ENCODE data around the gene P4HA1.
"Not testable (repeated sequence)": the region's sequence is repeated elsewhere in the genome, so short reads cannot be mapped to it uniquely, and the experiment has no call there.

The P4HA1 gene
- total RNA-seq, result 32.9 to 35.7 reads per million in 2 donors

DNA sequence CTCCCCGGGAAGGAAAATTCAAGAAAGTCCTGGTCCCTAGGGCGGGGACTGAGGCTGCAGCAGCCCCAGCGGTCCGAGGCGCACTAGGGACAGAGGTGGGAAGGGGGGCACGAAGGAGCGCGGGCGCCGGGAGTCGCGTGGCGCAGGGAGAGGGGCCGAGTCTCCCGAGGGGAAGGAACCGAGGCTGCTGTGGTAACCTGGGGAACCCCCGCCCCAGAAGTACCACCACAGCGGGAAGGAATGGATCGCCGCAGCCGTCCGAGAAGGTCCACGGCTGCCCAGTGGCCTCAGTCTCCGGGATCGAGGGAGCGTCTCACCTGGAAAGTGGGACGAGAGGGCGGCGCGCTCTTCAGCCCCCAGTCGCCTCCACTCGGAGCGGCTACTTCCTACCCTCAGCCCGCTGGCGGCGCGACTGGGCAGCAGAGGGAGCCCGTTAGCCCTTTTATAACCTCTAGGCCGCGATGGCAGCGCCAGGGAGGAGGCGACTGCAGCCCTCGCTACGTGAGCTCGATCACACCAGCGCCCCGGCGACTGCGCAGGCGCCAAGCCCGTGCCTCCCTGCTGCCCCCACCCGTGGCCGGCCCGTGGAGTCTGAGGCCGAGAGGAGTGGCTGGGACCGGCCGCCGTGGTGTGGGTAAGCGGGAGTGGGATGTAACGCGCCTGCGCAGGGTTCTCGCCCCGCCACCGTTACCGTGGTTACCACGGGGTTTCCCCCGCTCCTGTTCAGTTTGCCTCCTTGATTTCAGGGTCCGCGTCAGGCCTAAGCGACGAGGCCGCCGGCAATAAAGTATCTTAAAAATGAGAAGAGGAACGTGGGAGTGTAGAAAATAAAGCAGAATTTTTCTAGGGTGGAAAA, at the start of gene P4HA1:
P4HA1 (minus strand) TSS at position 418 of the 856 bp plus-strand sequence. CDS start 21,983 bp downstream, outside the sequence.
- DNase-seq, result peak; percentile 100

DNA sequence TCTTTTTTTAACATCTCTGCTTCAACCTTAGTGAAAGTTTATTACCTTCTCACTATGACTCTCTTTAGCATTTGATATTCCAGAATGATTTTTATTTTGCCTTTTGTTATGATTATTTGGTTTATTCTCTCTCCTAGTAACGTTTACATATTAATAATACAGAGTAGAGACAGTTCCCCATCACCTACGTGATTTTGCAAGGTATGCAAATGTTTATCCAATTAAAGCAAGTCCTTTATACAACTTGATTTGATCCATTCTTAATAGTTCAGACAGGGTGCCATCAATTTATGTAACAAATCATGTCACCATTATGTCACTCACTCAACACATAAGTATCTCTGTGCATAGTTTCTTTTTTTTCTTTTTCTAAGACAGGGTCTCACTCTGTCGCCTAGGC, 44.9 kb upstream of the P4HA1 start:
- DNase-seq, result no peak

DNA sequence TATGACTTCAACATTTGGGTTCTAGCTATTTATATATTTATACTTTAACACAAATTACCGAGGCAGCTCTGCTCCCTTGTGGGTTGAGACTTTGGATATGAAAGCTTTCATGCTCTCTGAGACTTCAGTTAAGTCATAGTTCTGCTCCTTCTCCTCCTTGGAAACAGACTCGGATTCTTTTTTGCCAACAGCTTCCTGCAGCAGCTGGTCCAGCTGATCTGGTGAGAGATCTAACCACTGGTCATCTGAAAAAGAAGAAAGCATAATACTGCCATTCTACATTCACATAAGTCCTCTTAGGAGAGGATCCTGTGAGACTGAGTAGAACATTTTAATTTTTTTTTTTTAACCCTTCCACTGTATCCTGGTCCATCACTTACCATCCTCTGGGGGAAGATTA, 42.6 kb upstream of the P4HA1 start:
- DNase-seq, result no peak

DNA sequence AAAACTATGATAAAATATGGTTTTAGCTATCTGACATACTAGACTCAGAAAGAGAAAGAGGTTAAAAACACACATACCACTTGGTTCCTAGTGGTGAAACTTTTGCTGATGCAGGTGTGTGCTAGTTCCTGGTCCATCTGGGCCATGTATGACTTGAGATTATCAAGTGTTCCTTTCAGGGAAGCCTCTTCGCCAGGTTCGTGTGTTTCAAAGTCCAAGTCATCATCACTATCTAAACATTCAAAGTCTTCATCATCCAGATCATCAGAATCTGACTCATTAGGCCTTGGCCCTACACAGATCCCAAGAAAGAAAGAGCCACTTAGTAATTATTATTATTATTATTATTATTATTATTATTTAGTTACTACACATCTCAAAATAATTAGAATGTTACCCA, 40.0 kb upstream of the P4HA1 start:
- DNase-seq, result no peak

- DNase-seq, result no peak
Observed at GRCh38 chr10:73134727-73135126, 38.1 kb upstream of the P4HA1 start.

DNA sequence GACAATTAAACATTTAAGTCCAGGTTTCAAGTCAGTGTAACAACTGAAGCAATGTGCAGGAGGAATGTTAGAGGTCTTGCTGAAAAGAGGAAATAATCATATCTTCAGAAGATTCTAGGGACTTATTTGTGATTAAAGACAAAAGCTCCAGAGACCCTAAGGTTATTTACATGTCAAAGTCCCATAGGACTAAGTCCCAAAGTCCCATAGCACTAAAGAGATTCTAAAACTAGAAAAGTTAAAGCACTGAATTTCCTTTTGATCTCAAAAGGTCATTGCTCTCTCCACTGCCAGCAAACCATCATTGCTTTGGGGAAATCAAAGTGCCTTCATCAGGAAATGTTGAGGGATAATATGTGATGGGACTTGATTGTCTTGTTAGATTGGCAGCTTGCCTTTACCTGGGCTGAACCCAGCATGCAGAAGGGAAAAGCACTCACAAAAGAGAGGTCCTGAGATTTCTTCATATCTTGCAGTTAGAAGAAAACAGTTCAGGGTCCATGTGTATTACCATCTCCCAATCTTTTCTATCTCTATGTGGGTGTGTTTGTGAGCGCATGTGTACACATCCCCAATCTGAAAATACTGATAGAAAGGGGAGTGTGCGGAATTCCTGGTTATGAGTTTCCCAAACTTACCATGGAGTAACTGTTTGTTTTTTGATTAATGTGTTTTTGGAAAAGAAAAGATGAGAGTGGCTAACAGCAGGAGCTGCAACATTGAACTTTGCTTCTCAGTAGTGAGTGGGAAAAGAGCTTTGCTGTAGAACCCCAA, 35.4 kb upstream of the P4HA1 start:
- DNase-seq, result no peak

- DNase-seq, result no peak
Observed at GRCh38 chr10:73131301-73131700, 34.6 kb upstream of the P4HA1 start.

DNA sequence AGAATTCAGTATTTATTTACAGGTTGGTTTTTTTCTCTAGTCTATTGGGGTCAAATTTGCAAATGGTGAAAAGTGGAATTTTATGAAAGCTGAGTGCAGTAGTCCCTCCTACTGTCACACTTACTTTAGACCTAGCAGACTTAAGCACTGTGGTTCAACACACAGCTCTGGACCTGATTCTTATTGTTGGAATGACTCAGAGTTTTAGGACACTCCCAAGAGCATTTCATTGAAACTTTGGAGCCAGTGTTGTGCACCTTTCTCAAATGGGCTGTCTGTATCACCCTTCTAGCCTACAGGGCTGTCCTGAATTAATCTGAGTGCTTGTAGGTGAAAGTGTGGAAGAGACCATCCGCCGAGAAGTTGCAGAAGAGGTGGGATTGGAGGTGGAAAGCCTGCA, 29.7 kb upstream of the P4HA1 start:
- no peak for DNase-seq

- DNase-seq, result no peak
Observed at GRCh38 chr10:73119952-73120351, 23.3 kb upstream of the P4HA1 start.

- DNase-seq, result no peak
Observed at GRCh38 chr10:73119457-73119856, 22.8 kb upstream of the P4HA1 start.

DNA sequence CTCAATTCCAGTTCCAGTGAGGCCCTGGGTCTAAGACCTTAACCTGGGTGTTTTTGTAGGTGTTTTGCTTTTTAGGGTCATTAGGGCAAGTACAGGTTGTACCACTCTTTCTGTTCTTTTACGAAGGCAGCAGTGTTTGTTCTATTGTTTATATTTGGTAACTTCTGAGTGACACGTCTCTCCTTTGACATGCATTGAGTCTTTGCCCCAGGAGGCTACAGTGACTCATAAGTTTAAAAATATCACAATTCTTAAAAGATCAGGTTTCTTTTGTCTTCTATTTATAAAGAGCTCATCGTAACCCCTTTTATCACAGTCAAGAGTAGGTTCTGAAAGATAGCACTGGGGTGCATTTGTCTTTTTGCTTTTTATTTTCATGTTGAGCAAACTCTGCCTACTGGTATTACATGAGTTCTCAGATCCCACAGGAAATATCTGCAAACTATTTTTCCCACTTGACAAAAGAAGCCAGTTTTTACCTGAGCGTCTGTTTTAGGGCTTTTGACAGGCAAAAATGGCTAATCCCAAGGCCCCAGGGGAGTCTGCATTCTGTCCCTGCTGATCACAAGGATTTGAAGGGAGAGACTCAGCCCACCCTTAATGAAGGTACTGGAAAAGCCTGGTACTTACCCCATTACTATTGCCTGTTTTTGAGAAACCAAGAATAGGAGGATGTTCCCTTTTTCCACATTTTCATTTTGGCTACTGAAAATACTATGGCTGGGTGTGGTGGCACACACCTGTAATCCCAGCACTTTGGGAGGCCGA, 21.5 kb upstream of the P4HA1 start:
- no peak for DNase-seq

DNA sequence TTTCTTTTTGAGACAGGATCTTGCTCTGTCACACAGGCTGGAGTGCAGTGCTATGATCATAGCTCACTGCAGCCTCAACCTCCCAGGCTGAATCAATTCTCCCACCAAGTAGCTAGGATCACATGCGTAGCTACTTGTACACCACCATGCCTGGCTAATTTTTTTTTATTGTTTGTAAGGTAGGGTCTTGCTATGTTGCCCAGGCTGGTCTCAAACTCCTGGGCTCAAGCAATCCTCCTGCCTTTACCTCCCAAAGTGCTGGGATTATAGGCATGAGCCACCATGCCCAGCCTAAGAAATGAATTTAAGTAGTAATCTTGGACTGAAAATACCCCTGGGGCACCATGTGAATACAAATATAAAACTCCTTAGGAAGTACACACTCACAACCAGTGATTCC, 19.4 kb upstream of the P4HA1 start:
- DNase-seq, result no peak

- no peak for DNase-seq
Observed at GRCh38 chr10:73113551-73113950, 16.9 kb upstream of the P4HA1 start.

DNA sequence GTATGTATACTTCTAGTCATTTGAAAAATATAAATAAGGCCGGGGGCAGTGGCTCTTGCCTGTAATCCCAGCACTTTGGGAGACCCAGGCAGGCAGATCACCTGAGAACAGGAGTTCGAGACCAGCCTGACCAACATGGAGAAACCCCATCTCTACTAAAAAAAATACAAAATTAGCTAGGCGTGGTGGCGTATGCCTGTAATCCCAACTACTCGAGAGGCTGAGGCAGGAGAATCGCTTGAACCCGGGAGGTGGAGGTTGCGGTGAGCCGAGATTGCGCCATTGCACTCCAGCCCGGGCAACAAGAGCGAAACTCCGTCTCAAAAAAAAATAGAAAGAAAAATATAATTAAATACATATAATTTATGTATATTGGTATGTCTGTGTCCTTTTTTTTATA, 15.4 kb upstream of the P4HA1 start:
- DNase-seq, result not testable (repeated sequence)

GRCh38 chr10:73110345-73110849, 13.7 kb upstream of the P4HA1 start, which contains the start of gene NUDT13:
TSS of gene NUDT13 (plus strand) at chr10:73110455. CDS start at chr10:73114366, 3,911 bp downstream.
- no peak for DNase-seq

- not testable (repeated sequence) for DNase-seq
Observed at GRCh38 chr10:73109248-73109652, 12.6 kb upstream of the P4HA1 start.

GRCh38 chr10:73106301-73106700, 9.6 kb upstream of the P4HA1 start:
- DNase-seq, result no peak

DNA sequence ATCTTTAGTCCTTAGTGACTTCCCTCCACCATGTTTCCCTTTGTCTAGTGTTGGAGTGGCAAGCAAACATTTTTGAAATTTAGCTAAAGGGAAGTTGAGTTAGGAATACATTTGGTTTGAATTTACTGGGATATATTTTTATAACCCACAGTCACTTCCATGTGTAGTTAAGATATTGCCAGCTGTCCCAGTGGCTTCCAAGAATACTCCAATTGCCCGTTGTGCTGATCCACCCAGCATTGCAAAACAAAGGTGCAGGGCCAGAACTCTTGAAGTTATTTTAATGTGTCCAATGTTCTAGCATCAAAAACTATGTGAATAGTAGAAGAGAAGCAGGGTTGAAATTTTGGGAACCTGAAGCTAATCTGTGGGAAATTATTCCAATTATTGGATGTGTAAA, 2.5 kb upstream of the P4HA1 start:
- no peak for DNase-seq

DNA sequence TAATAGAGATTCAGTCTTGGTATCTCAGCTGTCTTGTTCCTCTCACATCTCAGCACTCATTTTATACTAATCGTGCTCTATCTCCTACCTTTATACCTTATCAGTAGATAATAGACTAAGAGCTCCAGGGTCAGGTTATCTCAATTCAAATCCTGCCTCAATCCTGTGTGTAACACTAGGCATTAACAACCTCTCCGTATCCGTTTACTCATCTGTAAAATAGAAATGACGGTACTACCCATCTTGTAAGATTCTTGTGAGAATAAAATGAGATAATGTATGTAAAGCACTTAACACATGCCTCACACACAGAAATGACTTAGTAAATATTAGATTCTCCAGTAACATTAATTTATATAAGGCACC, 622 bp upstream of the P4HA1 start:
- DNase-seq, result no peak

DNA sequence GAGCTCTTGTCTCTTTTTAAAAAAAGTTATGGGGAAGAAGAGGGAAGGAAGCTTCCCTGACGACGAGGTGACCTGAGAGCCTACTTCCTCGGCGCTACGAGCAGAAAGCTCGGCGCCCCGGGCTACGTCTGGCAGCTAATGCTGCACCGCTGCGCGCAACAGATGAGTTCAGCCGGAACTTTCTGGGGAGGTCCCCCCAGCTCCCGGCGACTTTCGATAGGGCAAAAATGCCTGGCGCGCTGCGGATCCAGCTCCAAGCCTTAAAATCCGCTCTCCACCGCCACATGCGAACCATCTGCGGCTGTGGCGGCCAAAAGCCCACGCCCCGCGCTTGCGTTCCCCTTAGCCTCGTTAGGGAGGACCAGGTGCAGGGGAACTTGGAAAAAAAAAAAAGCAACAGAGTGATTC, 621 bp downstream of the P4HA1 start:
- peak; percentile 47 for DNase-seq

DNA sequence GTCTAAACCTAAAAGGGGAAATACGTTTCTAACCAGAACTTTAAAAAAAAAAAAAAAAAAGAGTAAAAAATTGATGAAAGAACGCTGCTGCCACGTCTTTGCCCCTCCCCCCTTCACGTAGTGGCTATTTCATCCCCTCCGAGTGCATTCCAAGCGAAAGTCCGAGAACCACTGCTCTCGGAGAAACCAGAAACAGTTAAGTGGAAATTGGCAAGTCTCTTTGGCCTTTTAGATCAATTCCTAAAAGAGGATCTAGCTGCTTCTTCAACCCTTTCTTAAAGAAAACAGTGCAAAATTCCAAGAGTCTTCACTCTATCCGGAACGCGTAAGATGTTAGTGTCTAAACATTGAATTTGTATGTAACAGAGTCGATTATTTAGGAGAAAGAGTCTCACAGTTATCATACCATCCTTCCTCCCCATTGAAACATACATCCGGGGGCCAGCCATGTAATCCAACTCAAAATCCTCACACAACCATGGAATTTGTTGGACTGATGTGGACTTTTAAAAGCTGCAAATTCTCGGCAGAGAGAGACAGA, 1.1 kb downstream of the P4HA1 start:
- no peak for DNase-seq

DNA sequence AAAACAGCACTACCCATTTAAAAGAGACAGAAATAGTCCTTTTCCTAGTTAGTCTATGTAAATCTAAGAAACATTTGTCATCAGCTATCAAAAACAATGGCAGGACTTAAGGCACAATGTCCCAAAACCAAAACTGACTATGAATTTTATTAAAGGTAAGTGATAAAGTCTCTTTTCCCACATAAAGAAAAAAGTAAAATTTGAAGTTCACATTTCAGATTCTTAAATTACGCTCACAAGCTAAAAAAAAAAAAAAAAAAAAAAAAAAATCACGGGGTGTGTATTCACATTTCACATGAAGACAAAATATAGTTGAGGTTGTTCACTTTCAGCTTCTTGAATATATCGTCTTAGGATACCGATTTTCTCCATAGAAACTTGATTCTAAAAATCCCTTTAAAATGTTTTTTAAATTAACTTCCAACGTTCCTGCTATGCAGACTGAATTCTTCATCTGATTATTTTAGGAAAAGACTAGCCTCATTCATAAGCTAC, 1.6 kb downstream of the P4HA1 start:
- no peak for DNase-seq

All from activated gamma-delta T cell (primary cell).